Thyroid gland (tissue), 4 donors: ENCODE data around the gene CA12.

Experiments used
- POLR2A ChIP-seq, 2 donors: fragments of 450-650 bp; IDR thresholded peaks; one replicate each; pipeline ENCODE4 v1.6.1; 2017; ENCODE audit warnings: antibody characterized with exemption in 2 of 2, mild to moderate bottlenecking in 2 of 2, moderate library complexity in 1 of 2
- TF ChIP-seq, protein P1 (sequence below), 6 experiments: fragments of 200-600 bp in 3 of 6; fragments of 450-650 bp in 3 of 6; sonication (generic) in 3 of 6; IDR thresholded peaks; one replicate each; pipeline ENCODE4 v1.5.1; 2016 to 2019; ENCODE audit warnings: antibody characterized with exemption in 6 of 6, mild to moderate bottlenecking in 2 of 6, inconsistent platforms in 1 of 6, moderate library complexity in 1 of 6

DNA sequence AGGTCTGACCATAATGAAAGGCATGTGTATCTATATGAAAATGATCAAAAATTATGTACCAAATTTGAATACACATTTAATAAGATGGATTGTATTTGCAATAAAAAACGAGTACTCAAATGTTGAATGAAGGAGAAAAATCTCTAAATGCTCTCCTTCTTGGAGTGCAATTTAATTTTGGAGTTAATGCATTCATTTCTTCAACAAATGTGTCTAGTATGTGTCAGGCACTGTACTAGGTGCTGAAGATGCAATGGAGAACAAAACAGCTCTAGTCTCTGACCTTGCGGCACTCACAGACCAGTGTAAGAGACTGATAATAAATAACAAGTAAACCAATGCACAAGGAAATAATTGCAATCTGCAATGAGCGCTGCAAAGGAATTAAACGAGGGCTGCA, 28.8 kb downstream of the CA12 start:
- TF ChIP-seq POLR2A (IDR thresholded peaks at IDR 0.05), result no peak
- TF ChIP-seq, protein P1, sequence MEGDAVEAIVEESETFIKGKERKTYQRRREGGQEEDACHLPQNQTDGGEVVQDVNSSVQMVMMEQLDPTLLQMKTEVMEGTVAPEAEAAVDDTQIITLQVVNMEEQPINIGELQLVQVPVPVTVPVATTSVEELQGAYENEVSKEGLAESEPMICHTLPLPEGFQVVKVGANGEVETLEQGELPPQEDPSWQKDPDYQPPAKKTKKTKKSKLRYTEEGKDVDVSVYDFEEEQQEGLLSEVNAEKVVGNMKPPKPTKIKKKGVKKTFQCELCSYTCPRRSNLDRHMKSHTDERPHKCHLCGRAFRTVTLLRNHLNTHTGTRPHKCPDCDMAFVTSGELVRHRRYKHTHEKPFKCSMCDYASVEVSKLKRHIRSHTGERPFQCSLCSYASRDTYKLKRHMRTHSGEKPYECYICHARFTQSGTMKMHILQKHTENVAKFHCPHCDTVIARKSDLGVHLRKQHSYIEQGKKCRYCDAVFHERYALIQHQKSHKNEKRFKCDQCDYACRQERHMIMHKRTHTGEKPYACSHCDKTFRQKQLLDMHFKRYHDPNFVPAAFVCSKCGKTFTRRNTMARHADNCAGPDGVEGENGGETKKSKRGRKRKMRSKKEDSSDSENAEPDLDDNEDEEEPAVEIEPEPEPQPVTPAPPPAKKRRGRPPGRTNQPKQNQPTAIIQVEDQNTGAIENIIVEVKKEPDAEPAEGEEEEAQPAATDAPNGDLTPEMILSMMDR (IDR thresholded peaks at IDR 0.05), result no peak
